ENCODE measurements around the gene GPR21.

The GPR21 gene

DNA sequence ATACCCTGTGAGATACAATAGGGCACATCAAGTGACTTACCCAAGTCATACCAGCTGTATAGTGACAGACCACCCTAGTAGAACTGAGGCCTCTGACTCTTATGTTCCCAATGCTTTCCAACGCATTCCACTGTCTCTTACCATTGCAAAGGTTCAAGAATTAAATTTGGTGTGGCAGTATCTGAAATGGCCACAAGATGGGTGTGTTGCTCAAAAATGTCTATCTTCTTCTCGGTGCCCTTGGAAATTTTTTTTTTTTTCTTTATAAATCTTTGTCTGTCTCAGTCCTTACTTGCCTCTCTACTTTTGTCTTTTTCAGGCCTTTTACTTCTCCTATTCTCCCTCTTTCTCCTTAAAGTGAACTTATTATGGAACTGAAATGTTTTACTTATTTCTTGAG, 48.4 kb downstream of the GPR21 start:
- no peak overlapping the region for H3K4me3 ChIP-seq (ENCODE audit: low read length)
- TF ChIP-seq, protein P1, sequence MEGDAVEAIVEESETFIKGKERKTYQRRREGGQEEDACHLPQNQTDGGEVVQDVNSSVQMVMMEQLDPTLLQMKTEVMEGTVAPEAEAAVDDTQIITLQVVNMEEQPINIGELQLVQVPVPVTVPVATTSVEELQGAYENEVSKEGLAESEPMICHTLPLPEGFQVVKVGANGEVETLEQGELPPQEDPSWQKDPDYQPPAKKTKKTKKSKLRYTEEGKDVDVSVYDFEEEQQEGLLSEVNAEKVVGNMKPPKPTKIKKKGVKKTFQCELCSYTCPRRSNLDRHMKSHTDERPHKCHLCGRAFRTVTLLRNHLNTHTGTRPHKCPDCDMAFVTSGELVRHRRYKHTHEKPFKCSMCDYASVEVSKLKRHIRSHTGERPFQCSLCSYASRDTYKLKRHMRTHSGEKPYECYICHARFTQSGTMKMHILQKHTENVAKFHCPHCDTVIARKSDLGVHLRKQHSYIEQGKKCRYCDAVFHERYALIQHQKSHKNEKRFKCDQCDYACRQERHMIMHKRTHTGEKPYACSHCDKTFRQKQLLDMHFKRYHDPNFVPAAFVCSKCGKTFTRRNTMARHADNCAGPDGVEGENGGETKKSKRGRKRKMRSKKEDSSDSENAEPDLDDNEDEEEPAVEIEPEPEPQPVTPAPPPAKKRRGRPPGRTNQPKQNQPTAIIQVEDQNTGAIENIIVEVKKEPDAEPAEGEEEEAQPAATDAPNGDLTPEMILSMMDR (IDR thresholded peaks at IDR 0.05; ENCODE audit: insufficient read depth, low read depth, low read length, missing control alignments), result peak; percentile 52
- DNase-seq (ENCODE audit: low read depth), result peak; percentile 41

DNA sequence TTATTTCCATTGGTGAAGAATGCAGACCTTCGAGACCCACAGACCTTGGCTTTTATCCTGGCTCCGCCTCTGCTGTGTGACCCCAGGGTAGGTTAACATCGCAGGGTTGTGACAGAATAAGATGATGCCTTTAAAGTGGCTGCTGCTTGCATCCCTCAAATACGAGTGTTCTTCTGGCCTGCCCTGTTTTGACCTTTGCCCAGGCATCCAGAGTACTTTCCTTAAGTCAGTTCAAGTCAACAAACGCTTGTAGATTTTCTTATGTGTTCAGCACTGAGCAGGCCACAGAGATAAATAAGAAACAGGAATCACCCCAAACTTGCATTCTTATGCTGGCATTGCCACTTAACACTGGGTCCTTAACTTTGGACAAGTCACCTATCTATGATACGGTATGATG, 50.2 kb downstream of the GPR21 start:
- TF ChIP-seq, protein P1 (IDR thresholded peaks at IDR 0.05; ENCODE audit: insufficient read depth, low read depth, low read length, missing control alignments), result no peak
- DNase-seq (ENCODE audit: low read depth), result no peak
- no peak overlapping the region for H3K4me3 ChIP-seq (ENCODE audit: low read length)

DNA sequence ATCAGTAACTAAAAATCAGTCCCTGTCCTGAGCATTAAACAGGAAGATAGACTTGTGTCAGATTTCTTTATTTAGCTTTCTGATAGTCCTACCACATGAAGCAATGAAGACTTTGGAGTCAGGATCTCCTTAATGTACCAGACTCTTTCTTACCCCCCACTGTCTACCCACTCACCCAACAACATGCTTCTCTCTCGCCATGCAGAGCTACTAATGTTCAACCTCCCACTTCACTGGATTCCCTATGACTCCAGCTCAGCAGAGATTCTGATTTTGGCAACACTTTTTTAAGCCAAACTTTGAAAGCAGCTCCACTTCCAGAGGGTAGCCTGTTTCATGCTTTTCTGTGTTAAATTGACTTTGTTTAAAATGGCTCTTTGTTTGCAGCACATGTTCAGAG, 50.8 kb downstream of the GPR21 start:
- H3K4me3 ChIP-seq (ENCODE audit: low read length), result no peak overlapping the region
- no peak for DNase-seq (ENCODE audit: low read depth)
- TF ChIP-seq, protein P1 (IDR thresholded peaks at IDR 0.05; ENCODE audit: insufficient read depth, low read depth, low read length, missing control alignments), result no peak

All from epithelial cell of esophagus (primary cell).